Ectodermal cell (in vitro differentiated cells): ENCODE measurements around the gene CERS6.

Experiments
- H3K27ac ChIP-seq: 2 replicates; pipeline ENCODE4 v1.7.0; 2013; ENCODE audit warnings: mild to moderate bottlenecking, low read depth, low read length; ENCODE audit not compliant: insufficient read depth, poor library complexity, severe bottlenecking
- H3K27me3 ChIP-seq: 2 replicates; pipeline ENCODE4 v1.7.0; 2013; ENCODE audit warnings: mild to moderate bottlenecking, low read length; ENCODE audit not compliant: insufficient read depth, control insufficient read depth, poor library complexity, severe bottlenecking
- H3K36me3 ChIP-seq: one replicate; pipeline ENCODE4 v1.7.0; 2013; ENCODE audit warnings: low read length; ENCODE audit not compliant: control insufficient read depth, insufficient read depth
- H3K4me1 ChIP-seq: one replicate; pipeline ENCODE4 v1.7.0; 2013; ENCODE audit warnings: low read length; ENCODE audit not compliant: control insufficient read depth, insufficient read depth
- H3K4me3 ChIP-seq: 2 replicates; pipeline ENCODE4 v1.7.0; 2013; ENCODE audit warnings: low read depth, low read length, control low read depth; ENCODE audit not compliant: insufficient read depth
- H3K9me3 ChIP-seq: 2 replicates; pipeline ENCODE4 v1.7.0; 2013; ENCODE audit warnings: mild to moderate bottlenecking, low read length, moderate library complexity; ENCODE audit not compliant: control insufficient read depth
- WGBS, 2 experiments: methylation state at CpG; one replicate each; pipeline ENCODE4 v1.1.7; 2013; ENCODE audit warnings: missing lambda C conversion rate in 2 of 2; 5-methylcytosine and 5-hydroxymethylcytosine counted together

The CERS6 gene

GRCh38 chr2:168543935-168544334, 87.9 kb downstream of the CERS6 start:
- Histone ChIP-seq H3K27ac (no peak overlapping the region), H3K36me3 (peaks cover 4% of the 10 kb centered on the region), H3K27me3 (no peaks in the 10 kb centered on the region), H3K4me3 (no peak overlapping the region), H3K4me1 (peaks cover 5% of the 10 kb centered on the region), H3K9me3 (no peaks in the 10 kb centered on the region)
- WGBS, 2 experiments = 100% methylated on average over 1 of the region's 1 CpG

- Histone ChIP-seq H3K4me3 (no peak overlapping the region), H3K36me3 (peaks cover 4% of the 10 kb centered on the region), H3K27ac (no peak overlapping the region), H3K4me1 (peaks cover 5% of the 10 kb centered on the region), H3K27me3 (no peaks in the 10 kb centered on the region), H3K9me3 (no peaks in the 10 kb centered on the region)
- WGBS, 2 experiments = 78 to 79% methylated on average over 5 of the region's 5 CpGs
Observed at GRCh38 chr2:168545439-168546082, 89.5 kb downstream of the CERS6 start.

GRCh38 chr2:168550670-168551069, 94.6 kb downstream of the CERS6 start:
- WGBS, 2 experiments = 60 to 62% methylated on average over 5 of the region's 5 CpGs
- peaks cover 7% of the 10 kb centered on the region for H3K4me1 ChIP-seq
- H3K9me3 ChIP-seq = no peaks in the 10 kb centered on the region
- no peaks in the 10 kb centered on the region for H3K27me3 ChIP-seq
- H3K4me3 ChIP-seq = no peak overlapping the region
- H3K36me3 ChIP-seq = peaks cover 4% of the 10 kb centered on the region
- H3K27ac ChIP-seq = no peak overlapping the region

GRCh38 chr2:168552450-168552856, 96.4 kb downstream of the CERS6 start:
- Histone ChIP-seq H3K4me1 (peaks cover 6% of the 10 kb centered on the region), H3K9me3 (no peaks in the 10 kb centered on the region), H3K27ac (no peak overlapping the region), H3K36me3 (peaks cover 4% of the 10 kb centered on the region), H3K27me3 (no peaks in the 10 kb centered on the region), H3K4me3 (no peak overlapping the region)
- WGBS, 2 experiments = 8% methylated on average over 2 of the region's 2 CpGs

GRCh38 chr2:168555283-168555682, 99.2 kb downstream of the CERS6 start:
- no peak overlapping the region for H3K27ac ChIP-seq
- no peaks in the 10 kb centered on the region for H3K27me3 ChIP-seq
- no peak overlapping the region for H3K4me3 ChIP-seq
- WGBS, 2 experiments = 89 to 100% methylated on average over 1 to 2 of the region's 3 CpGs
- H3K4me1 ChIP-seq = peaks cover 6% of the 10 kb centered on the region
- H3K9me3 ChIP-seq = no peaks in the 10 kb centered on the region
- H3K36me3 ChIP-seq = no peaks in the 10 kb centered on the region

- no peak overlapping the region for H3K4me3 ChIP-seq
- no peaks in the 10 kb centered on the region for H3K9me3 ChIP-seq
- H3K4me1 ChIP-seq = no peaks in the 10 kb centered on the region
- H3K27ac ChIP-seq = no peak overlapping the region
- no peaks in the 10 kb centered on the region for H3K27me3 ChIP-seq
- no peaks in the 10 kb centered on the region for H3K36me3 ChIP-seq
- 86 to 98% methylated on average over 2 of the region's 2 CpGs for WGBS, 2 experiments
Observed at GRCh38 chr2:168559187-168559586, 103.1 kb downstream of the CERS6 start.

GRCh38 chr2:168560817-168561499, 104.9 kb downstream of the CERS6 start:
- H3K27me3 ChIP-seq = no peaks in the 10 kb centered on the region
- no peaks in the 10 kb centered on the region for H3K36me3 ChIP-seq
- H3K9me3 ChIP-seq = no peaks in the 10 kb centered on the region
- 95 to 96% methylated on average over 7 of the region's 7 CpGs for WGBS, 2 experiments
- no peak overlapping the region for H3K4me3 ChIP-seq
- no peak overlapping the region for H3K27ac ChIP-seq
- no peaks in the 10 kb centered on the region for H3K4me1 ChIP-seq

GRCh38 chr2:168561991-168562390, 105.9 kb downstream of the CERS6 start:
- H3K4me1 ChIP-seq = no peaks in the 10 kb centered on the region
- no peaks in the 10 kb centered on the region for H3K36me3 ChIP-seq
- H3K27ac ChIP-seq = no peak overlapping the region
- H3K27me3 ChIP-seq = no peaks in the 10 kb centered on the region
- H3K9me3 ChIP-seq = no peaks in the 10 kb centered on the region
- 94 to 96% methylated on average over 5 to 6 of the region's 6 CpGs for WGBS, 2 experiments
- no peak overlapping the region for H3K4me3 ChIP-seq

GRCh38 chr2:168562971-168563370, 106.9 kb downstream of the CERS6 start:
- H3K9me3 ChIP-seq = no peaks in the 10 kb centered on the region
- H3K4me1 ChIP-seq = no peaks in the 10 kb centered on the region
- no peaks in the 10 kb centered on the region for H3K36me3 ChIP-seq
- no peaks in the 10 kb centered on the region for H3K27me3 ChIP-seq
- no peak overlapping the region for H3K27ac ChIP-seq
- 95 to 97% methylated on average over 1 of the region's 1 CpG for WGBS, 2 experiments
- H3K4me3 ChIP-seq = no peak overlapping the region

GRCh38 chr2:168564641-168565040, 108.6 kb downstream of the CERS6 start:
- Histone ChIP-seq H3K27me3 (no peaks in the 10 kb centered on the region), H3K36me3 (no peaks in the 10 kb centered on the region), H3K4me1 (no peaks in the 10 kb centered on the region), H3K9me3 (no peaks in the 10 kb centered on the region), H3K27ac (no peak overlapping the region), H3K4me3 (no peak overlapping the region)
